Common myeloid progenitor, CD34-positive (primary cell): ENCODE measurements around the gene PRDX6.

Source experiments
- CTCF ChIA-PET: fragments of 350-600 bp; sonication (Branson Sonifier 250); formaldehyde crosslinking; loops from one replicate; lab custom pipeline; 2021; ENCODE audit warnings: antibody characterized with exemption; lab: Charles Lee
- POLR2A ChIA-PET: fragments of 350-600 bp; sonication (Branson Sonifier 250); formaldehyde crosslinking; loops from one replicate; lab custom pipeline; 2021; ENCODE audit warnings: antibody characterized with exemption; lab: Charles Lee
- DNase-seq, 3 donors: peaks; one replicate each; pipeline versions ENCODE4 v3.0.0 to v3.0.0-alpha.2; 2013
- H3K27ac ChIP-seq, 2 experiments: 1 replicate in 1 of 2; 2 replicates in 1 of 2; pipeline ENCODE4 v1.7.0; 2013; ENCODE audit warnings: inconsistent platforms in 2 of 2, low read length in 2 of 2, mild to moderate bottlenecking in 2 of 2, low read depth in 1 of 2, moderate library complexity in 1 of 2; ENCODE audit not compliant: severe bottlenecking in 2 of 2, insufficient read depth in 1 of 2, poor library complexity in 1 of 2
- H3K27me3 ChIP-seq, 5 experiments: replicated peaks in 2 of 5; 1 replicate in 3 of 5; 2 replicates in 2 of 5; pipeline versions ENCODE4 v1.6.1 to v1.7.0; 2013; ENCODE audit warnings: low read length in 4 of 5, mild to moderate bottlenecking in 2 of 5, moderate library complexity in 2 of 5, inconsistent platforms in 1 of 5; ENCODE audit not compliant: insufficient read depth in 5 of 5, control insufficient read depth in 4 of 5
- H3K36me3 ChIP-seq, 4 experiments: 1 replicate in 2 of 4; 2 replicates in 2 of 4; pipeline versions ENCODE4 v1.6.1 to v1.7.0; 2013; ENCODE audit warnings: low read length in 3 of 4, control low read depth in 1 of 4, mild to moderate bottlenecking in 1 of 4; ENCODE audit not compliant: control insufficient read depth in 4 of 4, insufficient read depth in 4 of 4
- H3K4me1 ChIP-seq, 4 experiments: 1 replicate in 3 of 4; 2 replicates in 1 of 4; pipeline versions ENCODE4 v1.6.1 to v1.7.1; 2013; ENCODE audit warnings: low read length in 3 of 4, mild to moderate bottlenecking in 3 of 4, control low read depth in 1 of 4, inconsistent platforms in 1 of 4, moderate library complexity in 1 of 4; ENCODE audit not compliant: control insufficient read depth in 4 of 4, insufficient read depth in 4 of 4; ENCODE audit errors: control extremely low read depth in 1 of 4
- H3K4me3 ChIP-seq, 7 experiments: 1 replicate in 4 of 7; 2 replicates in 3 of 7; pipeline versions ENCODE4 v1.5.1 to v1.7.0; 2013; ENCODE audit warnings: mild to moderate bottlenecking in 7 of 7, low read length in 6 of 7, moderate library complexity in 6 of 7, inconsistent platforms in 2 of 7, low read depth in 2 of 7, control low read depth in 1 of 7; ENCODE audit not compliant: insufficient read depth in 4 of 7, control insufficient read depth in 1 of 7; ENCODE audit errors: extremely low read depth in 1 of 7
- H3K9me3 ChIP-seq, 5 experiments: 1 replicate in 4 of 5; 2 replicates in 1 of 5; pipeline versions ENCODE4 v1.6.1 to v1.7.1; 2013; ENCODE audit warnings: low read length in 4 of 5, mild to moderate bottlenecking in 2 of 5, inconsistent platforms in 1 of 5, low read depth in 1 of 5, moderate library complexity in 1 of 5; ENCODE audit not compliant: control insufficient read depth in 4 of 5, insufficient read depth in 2 of 5; ENCODE audit errors: control extremely low read depth in 1 of 5
- WGBS: methylation state at CpG from one replicate; pipeline ENCODE4 v1.1.5; 2013; ENCODE audit not compliant: insufficient coverage; 5-methylcytosine and 5-hydroxymethylcytosine counted together

The PRDX6 gene

GRCh38 chr1:173504268-173504667, 27.1 kb downstream of the PRDX6 start:
- Histone ChIP-seq H3K27ac (no peak overlapping the region), H3K27me3 (no peaks in the 10 kb centered on the region), H3K4me1 (no peaks in the 10 kb centered on the region), H3K4me3 (no peak overlapping the region), H3K9me3 (peaks cover 0 to 1% (median 0%) of the 10 kb centered on the region in 5 experiments), H3K36me3 (no peaks in the 10 kb centered on the region)
- CTCF ChIA-PET, result no interaction called here
- no CpG with 5 or more reads among the region's 4 CpGs for WGBS
- no peak for DNase-seq
- POLR2A ChIA-PET, result no interaction called here

DNA sequence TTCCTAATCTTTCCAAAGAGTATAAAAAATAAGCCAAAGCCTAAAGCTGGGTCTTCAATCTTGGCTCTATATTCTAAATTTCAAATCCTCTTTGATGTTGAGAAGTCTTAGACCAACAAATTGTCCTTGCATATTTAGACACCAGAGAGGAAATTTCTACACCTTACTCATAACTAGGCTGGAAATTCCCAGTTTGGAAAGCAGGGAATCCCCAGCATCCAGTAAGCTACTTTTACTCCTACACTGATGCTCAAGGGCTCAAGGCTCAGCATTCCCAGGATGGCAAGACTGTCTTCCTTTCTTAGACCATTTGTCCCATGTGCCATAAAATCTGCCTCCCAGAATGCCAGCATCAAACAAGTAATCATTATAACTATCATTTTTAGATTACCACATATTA, 28.3 kb downstream of the PRDX6 start:
- CTCF ChIA-PET, result no interaction called here
- no peaks in the 10 kb centered on the region for H3K4me1 ChIP-seq
- POLR2A ChIA-PET, result no interaction called here
- no peak for DNase-seq
- no peak overlapping the region for H3K27ac ChIP-seq
- H3K36me3 ChIP-seq, result no peaks in the 10 kb centered on the region
- H3K9me3 ChIP-seq, result no peaks in the 10 kb centered on the region
- no peaks in the 10 kb centered on the region for H3K27me3 ChIP-seq
- H3K4me3 ChIP-seq, result no peak overlapping the region

DNA sequence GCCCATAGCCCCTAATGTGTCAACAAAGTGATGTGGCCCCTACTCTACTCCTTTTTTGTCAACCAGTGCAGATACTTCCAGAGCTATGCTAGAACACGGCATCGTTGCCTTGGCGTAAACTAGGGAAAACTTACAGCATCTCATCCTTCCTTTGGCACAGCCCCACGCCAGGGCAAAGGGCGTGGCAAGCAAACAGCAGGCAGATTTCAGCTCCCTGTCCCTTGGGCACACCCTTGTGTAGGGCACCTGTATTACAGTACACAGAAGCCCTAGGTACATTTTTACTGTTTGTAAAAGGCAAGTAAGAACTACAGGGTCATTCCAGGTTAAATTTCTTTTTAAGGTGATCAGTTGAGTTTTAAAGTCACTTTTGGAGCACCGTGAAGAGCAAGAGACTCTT, 29.3 kb downstream of the PRDX6 start:
- no peaks in the 10 kb centered on the region for H3K36me3 ChIP-seq
- H3K27me3 ChIP-seq, result no peaks in the 10 kb centered on the region
- no peaks in the 10 kb centered on the region for H3K9me3 ChIP-seq
- no peak overlapping the region for H3K27ac ChIP-seq
- no peak overlapping the region for H3K4me3 ChIP-seq
- no peaks in the 10 kb centered on the region for H3K4me1 ChIP-seq
- POLR2A ChIA-PET, result no interaction called here
- CTCF ChIA-PET, result interaction anchor here (1.1 kb wide), 1 partner anchor 30 kb away, joined by 3 read pairs; no protein-coding TSS in a partner anchor
- peak in 1 of 3 donors; percentile 4 for DNase-seq
- WGBS, result 93% methylated on average over 4 of the region's 6 CpGs

DNA sequence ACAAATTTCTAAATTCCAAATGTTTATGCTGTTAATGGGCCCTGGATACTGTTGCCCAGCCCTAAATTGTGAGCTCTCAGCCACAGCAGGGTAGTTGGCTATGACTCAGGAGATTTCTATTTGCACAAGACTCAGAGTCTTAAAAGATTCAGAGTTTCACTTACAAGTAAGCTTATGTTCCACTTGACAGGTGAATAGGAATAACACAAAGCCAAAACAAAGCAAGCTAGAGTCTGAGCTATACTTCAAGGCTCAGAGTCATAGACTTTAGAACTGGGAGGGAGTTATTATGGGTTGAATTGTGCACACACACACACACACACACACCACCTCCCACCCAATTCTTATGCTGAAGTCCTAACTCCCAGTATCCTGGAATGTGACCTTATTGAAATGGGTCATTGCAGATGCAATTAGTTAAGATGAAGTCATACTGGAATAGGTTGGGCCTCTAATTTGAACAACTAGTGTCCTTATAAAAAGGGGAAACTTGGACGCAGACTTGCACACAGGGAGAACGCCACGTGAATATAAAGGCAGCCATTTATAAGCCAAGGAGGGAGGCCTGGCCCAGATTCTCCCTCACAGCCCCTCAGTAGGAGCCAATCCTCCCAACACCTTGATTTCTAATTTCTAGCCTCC, 30.2 kb downstream of the PRDX6 start:
- CTCF ChIA-PET, result interaction anchor here (1.1 kb wide), 1 partner anchor 31 kb away, joined by 3 read pairs; no protein-coding TSS in a partner anchor
- peak in 1 of 3 donors; percentile 9 for DNase-seq
- POLR2A ChIA-PET, result no interaction called here
- Histone ChIP-seq H3K27ac (no peak overlapping the region), H3K4me3 (no peak overlapping the region), H3K9me3 (no peaks in the 10 kb centered on the region), H3K4me1 (no peaks in the 10 kb centered on the region), H3K27me3 (no peaks in the 10 kb centered on the region), H3K36me3 (no peaks in the 10 kb centered on the region)
- 95% methylated on average over 3 of the region's 3 CpGs for WGBS

DNA sequence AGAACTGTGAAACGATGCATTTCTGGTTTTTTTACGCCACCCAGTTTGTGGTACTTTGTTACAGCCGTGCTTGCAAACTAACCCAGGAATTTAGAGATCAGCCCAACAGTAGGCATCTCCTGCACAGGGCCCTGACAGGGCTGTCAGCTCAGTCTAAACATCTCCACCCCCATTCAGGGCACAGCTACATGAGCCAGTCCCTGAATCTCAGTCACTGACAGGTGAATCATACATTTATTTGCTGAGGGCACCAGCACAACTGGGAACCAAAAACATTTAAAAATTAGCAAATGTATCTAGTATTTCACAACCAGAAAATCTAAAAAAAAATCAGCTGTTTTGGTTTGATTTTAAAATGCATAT, 30.7 kb downstream of the PRDX6 start:
- 95% methylated on average over 3 of the region's 3 CpGs for WGBS
- CTCF ChIA-PET, result no interaction called here

GRCh38 chr1:173508541-173508940, 31.4 kb downstream of the PRDX6 start:
- WGBS, result 100% methylated on average over 1 of the region's 2 CpGs
- Histone ChIP-seq H3K9me3 (no peaks in the 10 kb centered on the region), H3K4me1 (no peaks in the 10 kb centered on the region), H3K27ac (no peak overlapping the region), H3K4me3 (no peak overlapping the region), H3K36me3 (no peaks in the 10 kb centered on the region), H3K27me3 (no peaks in the 10 kb centered on the region)
- CTCF ChIA-PET, result no interaction called here
- POLR2A ChIA-PET, result no interaction called here
- DNase-seq, result no peak

More for the DNA sequence above, 30.7 kb downstream of the PRDX6 start:
- no peaks in the 10 kb centered on the region for H3K9me3 ChIP-seq
- no peaks in the 10 kb centered on the region for H3K4me1 ChIP-seq
- H3K27me3 ChIP-seq, result no peaks in the 10 kb centered on the region
- no peaks in the 10 kb centered on the region for H3K36me3 ChIP-seq
- DNase-seq, result no peak
- POLR2A ChIA-PET, result no interaction called here
- no peak overlapping the region for H3K27ac ChIP-seq
- H3K4me3 ChIP-seq, result no peak overlapping the region

DNA sequence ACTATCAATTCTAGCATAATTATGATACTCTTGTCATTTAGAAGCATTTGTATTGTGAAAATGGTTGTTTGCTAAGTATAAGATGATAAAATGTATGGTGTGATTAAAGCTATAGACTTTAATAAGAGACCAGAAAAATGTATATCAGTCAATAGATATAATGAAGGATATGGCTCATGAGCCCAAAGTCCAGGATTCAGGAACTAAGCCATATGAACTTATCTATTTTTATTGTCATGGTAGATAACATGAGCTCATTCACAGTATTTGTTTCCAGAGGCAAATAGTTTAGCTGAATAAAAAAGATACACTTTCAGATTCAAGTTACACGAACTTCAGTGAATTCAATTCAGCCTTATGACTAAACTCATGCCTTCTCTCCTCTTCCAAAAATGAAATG, 32.7 kb downstream of the PRDX6 start:
- Histone ChIP-seq H3K9me3 (no peaks in the 10 kb centered on the region), H3K36me3 (no peaks in the 10 kb centered on the region), H3K4me1 (no peaks in the 10 kb centered on the region), H3K27ac (no peak overlapping the region), H3K27me3 (no peaks in the 10 kb centered on the region), H3K4me3 (no peak overlapping the region)
- ChIA-PET POLR2A (no interaction called here), CTCF (interaction anchor here (1.0 kb wide), 1 partner anchor 22 kb away, joined by 4 read pairs; no protein-coding TSS in a partner anchor)
- DNase-seq, result no peak
- WGBS, result 100% methylated on average over 1 of the region's 1 CpG
